A549 (cell line): ENCODE measurements around the gene WNT11. TPM values are rescaled to one million over a fixed set of nuclear protein-coding genes. Genes with fewer than 3 reads are reported as not detected.

ENCODE experiments used
- ATAC-seq, 2 experiments: fragments of 200-7000 bp in 1 of 2; fragments of >200 bp in 1 of 2; cut with Nextera tagmentation in 1 of 2; cut with Tn5 transposase in 1 of 2; 3 replicates each; pipeline versions ENCODE4 v1.8.0 to v1.9.1; 2018 to 2020; ENCODE audit warnings: mild to moderate bottlenecking in 1 of 2, moderate library complexity in 1 of 2
- CTCF ChIA-PET: fragments of 300-600 bp; sonication (Branson Sonifier 250); formaldehyde crosslinking; extraction: SDS; loops from one replicate; lab custom pipeline; 2021; ENCODE audit warnings: antibody characterized with exemption, inconsistent platforms; lab: Yijun Ruan, JAX
- POLR2A ChIA-PET: fragments of 350-600 bp; formaldehyde crosslinking; extraction: SDS; loops from one replicate; lab custom pipeline; 2021; ENCODE audit warnings: antibody characterized with exemption, inconsistent platforms; lab: Yijun Ruan, JAX
- DNase-seq, 2 experiments: peaks; one replicate each; pipeline versions ENCODE4 v3.0.0 to v3.0.0-alpha.2; 2011 to 2016; ENCODE audit warnings: low read depth in 1 of 2, low spot score in 1 of 2
- FAIRE-seq: peaks from 2 replicates; lab custom pipeline; 2011; peaks lifted over from hg19 to GRCh38; lab: Jason Lieb, UNC
- H3K27ac ChIP-seq, 2 experiments: fragments of >200 bp; sonication (Bioruptor Twin); formaldehyde crosslinking; 3 replicates each; pipeline ENCODE4 v1.5.1; 2016 to 2017
- H3K4me1 ChIP-seq: fragments of >200 bp; sonication (Bioruptor Twin); formaldehyde crosslinking; 3 replicates; pipeline ENCODE4 v1.6.1; 2016
- H3K4me2 ChIP-seq: fragments of >200 bp; sonication (Bioruptor Twin); formaldehyde crosslinking; 3 replicates; pipeline ENCODE4 v1.6.1; 2016
- H3K4me3 ChIP-seq: fragments of >200 bp; sonication (Bioruptor Twin); formaldehyde crosslinking; 3 replicates; pipeline ENCODE4 v1.5.1; 2016
- H3K9me3 ChIP-seq: fragments of >200 bp; sonication (Bioruptor Twin); formaldehyde crosslinking; 3 replicates; pipeline ENCODE4 v1.6.1; 2016
- ATOH8 ChIP-seq: fragments of 250-450 bp; sonication (Bioruptor Pico); IDR thresholded peaks from 2 replicates; pipeline ENCODE4 v1.5.0; 2020; ENCODE audit warnings: low read depth, mild to moderate bottlenecking, moderate library complexity
- CBX8 ChIP-seq: fragments of 200-600 bp; sonication (generic); IDR thresholded peaks from 2 replicates; pipeline ENCODE4 v1.6.1; 2016
- CHD2 ChIP-seq: fragments of 150-350 bp; IDR thresholded peaks from 2 replicates; pipeline ENCODE4 v1.6.1; 2014; ENCODE audit warnings: low read length; ENCODE audit not compliant: partially characterized antibody
- E2F6 ChIP-seq: IDR thresholded peaks from 2 replicates; pipeline ENCODE4 v1.6.1; 2012; ENCODE audit warnings: low read depth, borderline replicate concordance
- ELK1 ChIP-seq: fragments of 150-350 bp; IDR thresholded peaks from 2 replicates; pipeline ENCODE4 v1.6.1; 2014; ENCODE audit warnings: low read depth, mild to moderate bottlenecking, low read length
- FOSB ChIP-seq: fragments of 250-450 bp; sonication (Bioruptor Pico); IDR thresholded peaks from 2 replicates; pipeline ENCODE4 v1.5.0; 2020; ENCODE audit warnings: mild to moderate bottlenecking, moderate library complexity
- FOXS1 ChIP-seq: fragments of 250-450 bp; sonication (Bioruptor Pico); IDR thresholded peaks from 2 replicates; pipeline ENCODE4 v1.5.0; 2020; ENCODE audit warnings: mild to moderate bottlenecking, moderate library complexity
- GATA3 ChIP-seq: IDR thresholded peaks from 2 replicates; pipeline ENCODE4 v1.6.1; 2012; ENCODE audit warnings: borderline replicate concordance
- HES2 ChIP-seq: fragments of >200 bp; sonication (Bioruptor Twin); formaldehyde crosslinking; IDR thresholded peaks from 2 replicates; pipeline ENCODE4 v1.6.1; 2016
- HMGXB4 ChIP-seq: fragments of 250-450 bp; sonication (Bioruptor Pico); IDR thresholded peaks from 2 replicates; pipeline ENCODE4 v1.5.0; 2021; ENCODE audit warnings: mild to moderate bottlenecking, moderate library complexity, borderline replicate concordance
- HOXA7 ChIP-seq: fragments of 250-450 bp; sonication (Bioruptor Pico); IDR thresholded peaks from 2 replicates; pipeline ENCODE4 v1.5.0; 2020; ENCODE audit warnings: mild to moderate bottlenecking, moderate library complexity
- KDM1A ChIP-seq: fragments of 200-600 bp; sonication (generic); IDR thresholded peaks from 2 replicates; pipeline ENCODE4 v1.6.1; 2016; ENCODE audit warnings: low read depth, mild to moderate bottlenecking
- KDM5A ChIP-seq: fragments of 200-600 bp; sonication (generic); IDR thresholded peaks from 2 replicates; pipeline ENCODE4 v1.6.1; 2016; ENCODE audit warnings: antibody characterized with exemption, mild to moderate bottlenecking
- NFE2L2 ChIP-seq: fragments of 150-350 bp; conservative IDR thresholded peaks from 2 replicates; pipeline ENCODE4 v1.6.1; 2014; ENCODE audit warnings: low read length
- NPAS2 ChIP-seq: fragments of 250-450 bp; sonication (Bioruptor Pico); IDR thresholded peaks from 2 replicates; pipeline ENCODE4 v1.8.0; 2022; ENCODE audit warnings: mild to moderate bottlenecking, moderate library complexity, borderline replicate concordance
- NR3C1 ChIP-seq: fragments of >200 bp; sonication (Bioruptor Twin); formaldehyde crosslinking; IDR thresholded peaks from 3 replicates; pipeline ENCODE4 v1.6.1; 2017
- PBX3 ChIP-seq: IDR thresholded peaks from 2 replicates; pipeline ENCODE4 v1.6.1; 2012
- POLR2A ChIP-seq: IDR thresholded peaks from 2 replicates; pipeline ENCODE4 v1.6.1; 2012; ENCODE audit warnings: mild to moderate bottlenecking, low read length
- RAD21 ChIP-seq, 2 experiments: fragments of >200 bp in 1 of 2; sonication (Bioruptor Twin) in 1 of 2; formaldehyde crosslinking in 1 of 2; IDR thresholded peaks in 1 of 2; conservative IDR thresholded peaks in 1 of 2; 2 replicates in 1 of 2; 3 replicates in 1 of 2; pipeline ENCODE4 v1.6.1; 2012 to 2018; ENCODE audit warnings: inconsistent platforms in 1 of 2
- RARB ChIP-seq: fragments of 250-450 bp; sonication (Bioruptor Pico); IDR thresholded peaks from 2 replicates; pipeline ENCODE4 v1.8.0; 2021; ENCODE audit warnings: mild to moderate bottlenecking, moderate library complexity
- RCOR1 ChIP-seq: fragments of 150-350 bp; IDR thresholded peaks from 2 replicates; pipeline ENCODE4 v1.6.1; 2014; ENCODE audit warnings: antibody characterized with exemption, low read length, low read depth
- RFX5 ChIP-seq: fragments of 450-650 bp; IDR thresholded peaks from 2 replicates; pipeline ENCODE4 v1.7.1; 2014; ENCODE audit warnings: antibody characterized with exemption, mild to moderate bottlenecking, moderate library complexity
- RNF2 ChIP-seq: fragments of 200-600 bp; sonication (generic); IDR thresholded peaks from 2 replicates; pipeline ENCODE4 v1.6.1; 2016; ENCODE audit warnings: low read depth, mild to moderate bottlenecking, antibody characterized with exemption, moderate library complexity, borderline replicate concordance
- SMC3 ChIP-seq: fragments of >200 bp; sonication (Bioruptor Twin); formaldehyde crosslinking; IDR thresholded peaks from 3 replicates; pipeline ENCODE4 v1.6.1; 2018; ENCODE audit warnings: inconsistent platforms
- SREBF2 ChIP-seq: fragments of 450-650 bp; IDR thresholded peaks from 2 replicates; pipeline ENCODE4 v1.6.1; 2014; ENCODE audit warnings: mild to moderate bottlenecking, moderate library complexity
- TFCP2L1 ChIP-seq: fragments of 250-450 bp; sonication (Bioruptor Pico); IDR thresholded peaks from 2 replicates; pipeline ENCODE4 v1.5.0; 2021; ENCODE audit warnings: mild to moderate bottlenecking
- WGBS: methylation state at CpG from one replicate; pipeline ENCODE4 v1.1.6; 2017; ENCODE audit errors: missing lambda C conversion rate; 5-methylcytosine and 5-hydroxymethylcytosine counted together
- polyA plus RNA-seq, 4 experiments: library from polyadenylated mRNA; depleted of rRNA in 3 of 4; stranded (reverse); fragments of >200 nt; fragmentation: RNase III in 1 of 4; extraction: RNeasy Plus Mini Kit Qiagen cat#74134 plus additional on column Dnase treatment in 1 of 4; gene quantifications; 2 replicates in 3 of 4; 3 replicates in 1 of 4; pipeline ENCODE4 v1.2.3, GENCODE V29; 2011 to 2017

The WNT11 gene
- polyA plus RNA-seq, 2 of the 4 experiments (the other 2 are of a cell fraction): 0.36 to 0.57 TPM

- Histone ChIP-seq H3K4me2 (no peak overlapping the region), H3K4me3 (no peak overlapping the region), H3K27ac (no peak overlapping the region), H3K9me3 (no peaks in the 10 kb centered on the region), H3K4me1 (no peaks in the 10 kb centered on the region)
- TF ChIP-seq RFX5: no peak
- TF ChIP-seq CBX8: no peak
- TF ChIP-seq RCOR1: no peak
- no peak for TF ChIP-seq CHD2
- no peak for TF ChIP-seq NR3C1
- no peak for TF ChIP-seq FOXS1 (CRISPR knock-in tag)
- TF ChIP-seq E2F6: no peak
- WGBS: 38% methylated on average over 3 of the region's 3 CpGs
- ChIA-PET POLR2A (no interaction called here), CTCF (interaction anchor here (7.5 kb wide), 1 partner anchor 13 kb away, joined by 86 read pairs; no protein-coding TSS in a partner anchor)
- ATAC-seq (no peak), FAIRE-seq (no peak), DNase-seq (no peak)
Observed at GRCh38 chr11:76221365-76221764, 15.1 kb upstream of the WNT11 start.

- no peak for ATAC-seq
- ChIA-PET POLR2A (interaction anchor here (1.4 to 1.6 kb wide), 2 partner anchors 11 to 16 kb away, joined by 5 to 7 read pairs; no protein-coding TSS in a partner anchor), CTCF (interaction anchor here (1.1 to 7.5 kb wide), 5 partner anchors 11 to 101 kb away, joined by 3 to 86 read pairs (median 4); no protein-coding TSS in a partner anchor)
- Histone ChIP-seq H3K4me3 (no peak overlapping the region), H3K9me3 (no peaks in the 10 kb centered on the region), H3K4me1 (no peaks in the 10 kb centered on the region), H3K4me2 (no peak overlapping the region), H3K27ac (no peak overlapping the region)
- no peak for DNase-seq
- no peak for TF ChIP-seq KDM5A
- TF ChIP-seq TFCP2L1 (CRISPR knock-in tag): no peak
- TF ChIP-seq GATA3: no peak
- no peak for TF ChIP-seq NR3C1
- no peak for TF ChIP-seq NPAS2 (CRISPR knock-in tag)
- no peak for FAIRE-seq
- 69% methylated on average over 3 of the region's 3 CpGs for WGBS
Observed at GRCh38 chr11:76219243-76219642, 12.9 kb upstream of the WNT11 start.

- H3K4me1 ChIP-seq: no peaks in the 10 kb centered on the region
- no peaks in the 10 kb centered on the region for H3K9me3 ChIP-seq
- H3K27ac ChIP-seq: no peak overlapping the region
- no peak overlapping the region for H3K4me3 ChIP-seq
- ATAC-seq: no peak
- 29% methylated on average over 9 of the region's 9 CpGs for WGBS
- POLR2A ChIA-PET: interaction anchor here (1.4 to 1.6 kb wide), 2 partner anchors 11 to 16 kb away, joined by 5 to 7 read pairs; no protein-coding TSS in a partner anchor
- TF ChIP-seq FOSB (no peak), CHD2 (no peak), CBX8 (no peak), PBX3 (no peak), ELK1 (no peak), RARB (CRISPR knock-in tag) (no peak), NR3C1 (no peak), RAD21 (conservative IDR thresholded peaks at IDR 0.05 in 1 of 2, IDR thresholded peaks at IDR 0.05 in 1 of 2) (no peak), POLR2A (no peak), SMC3 (no peak), GATA3 (no peak), HES2 (no peak), RNF2 (no peak), NFE2L2 (no peak), HMGXB4 (CRISPR knock-in tag) (no peak), FOXS1 (CRISPR knock-in tag) (no peak), SREBF2 (no peak), ATOH8 (CRISPR knock-in tag) (no peak), HOXA7 (CRISPR knock-in tag) (no peak), KDM1A (no peak)
- no peak for DNase-seq
- CTCF ChIA-PET: interaction anchor here (1.2 to 7.5 kb wide), 4 partner anchors 10 to 102 kb away, joined by 3 to 86 read pairs (median 6); no protein-coding TSS in a partner anchor
- H3K4me2 ChIP-seq: no peak overlapping the region
- no peak for FAIRE-seq
Observed at GRCh38 chr11:76218449-76219178, 12.3 kb upstream of the WNT11 start.
